Panc1 (cell line): ENCODE measurements around the gene TBC1D12. TPM values are rescaled to one million over a fixed set of nuclear protein-coding genes. Genes with fewer than 3 reads are reported as not detected.
A peak's percentile ranks its signal among the peaks of the same experiment; 100 is the strongest.

Experiments
- ATAC-seq: fragments of 200-7000 bp; cut with Tn5 transposase; 2 replicates; pipeline ENCODE4 v1.9.1; 2020; ENCODE audit warnings: mild to moderate bottlenecking, moderate library complexity
- BruUV-seq: library from RNA; stranded (reverse); fragments of 400-500 nt; replicated peaks from 2 replicates; lab custom pipeline; 2021; lab: Mats Ljungman, UMichigan
- CTCF ChIA-PET: fragments of 300-600 bp; sonication (Branson Sonifier 250); formaldehyde crosslinking; loops from one replicate; lab custom pipeline; 2022; ENCODE audit warnings: antibody characterized with exemption; lab: Charles Lee
- POLR2A ChIA-PET: fragments of 300-600 bp; sonication (Branson Sonifier 250); formaldehyde crosslinking; loops from one replicate; lab custom pipeline; 2022; ENCODE audit warnings: antibody characterized with exemption; lab: Charles Lee
- DNase-seq: peaks from one replicate; pipeline ENCODE4 v3.0.0-alpha.2; 2010; ENCODE audit warnings: low read depth, low spot score
- H3K27ac ChIP-seq: 2 replicates; pipeline ENCODE4 v1.5.1; 2011; ENCODE audit warnings: mild to moderate bottlenecking, low read length, inconsistent platforms
- H3K27me3 ChIP-seq: fragments of 200-500 bp; sonication (Bioruptor generic); 2 replicates; pipeline ENCODE4 v1.6.0; 2014; ENCODE audit warnings: low read length, inconsistent platforms; ENCODE audit not compliant: control insufficient read depth, insufficient read depth
- H3K36me3 ChIP-seq: fragments of 200-500 bp; sonication (Bioruptor generic); 2 replicates; pipeline ENCODE4 v1.5.1; 2014; ENCODE audit warnings: inconsistent platforms, mild to moderate bottlenecking, low read length, moderate library complexity; ENCODE audit not compliant: control insufficient read depth, insufficient read depth
- H3K4me1 ChIP-seq: 2 replicates; pipeline ENCODE4 v1.5.1; 2011; ENCODE audit warnings: inconsistent platforms, mild to moderate bottlenecking, low read length, moderate library complexity; ENCODE audit not compliant: control insufficient read depth, insufficient read depth
- H3K4me3 ChIP-seq, 2 experiments: 2 replicates each; pipeline ENCODE4 v1.5.1; 2011 to 2012; ENCODE audit warnings: low read depth in 2 of 2, low read length in 2 of 2, mild to moderate bottlenecking in 2 of 2, inconsistent platforms in 1 of 2, moderate library complexity in 1 of 2
- H3K9me3 ChIP-seq: fragments of 200-500 bp; sonication (Bioruptor generic); 2 replicates; pipeline ENCODE4 v1.5.1; 2014; ENCODE audit warnings: low read depth, mild to moderate bottlenecking, inconsistent platforms, low read length, moderate library complexity; ENCODE audit not compliant: control insufficient read depth, insufficient read depth
- POLR2AphosphoS5 ChIP-seq: IDR thresholded peaks from 2 replicates; pipeline ENCODE4 v1.6.1; 2012; ENCODE audit warnings: mild to moderate bottlenecking, low read depth, low read length, moderate library complexity
- SIN3A ChIP-seq: IDR thresholded peaks from 2 replicates; pipeline ENCODE4 v1.6.1; 2012; ENCODE audit warnings: low read depth, mild to moderate bottlenecking, low read length, moderate library complexity, borderline replicate concordance; ENCODE audit not compliant: insufficient read depth
- TCF7L2 ChIP-seq: IDR thresholded peaks from 2 replicates; pipeline ENCODE4 v1.6.1; 2011; ENCODE audit warnings: mild to moderate bottlenecking, low read depth, low read length, inconsistent platforms
- in situ Hi-C: cut with HindIII; loops from 2 replicates; pipeline ENCODE4 v1.10.0; 2016; ENCODE audit warnings: low sequenced_read_pairs, low pct_unique_long_range_greater_than_20kb
- intact Hi-C: fragments of 100-400 bp; cut with micrococcal nuclease; formaldehyde crosslinking; loops from one replicate; pipeline ENCODE4 v1.10.0; 2022; ENCODE audit not compliant: unreplicated experiment
- total RNA-seq: library from RNA; stranded (reverse); gene quantifications from one replicate; pipeline ENCODE4 v1.2.1, GENCODE V29; 2021; ENCODE audit not compliant: unreplicated experiment
- TF ChIP-seq, protein P1 (sequence below), 2 experiments: IDR thresholded peaks; 2 replicates each; pipeline ENCODE4 v1.6.1; 2011 to 2012; ENCODE audit warnings: low read depth in 2 of 2, control low read depth in 1 of 2, low read length in 1 of 2, mild to moderate bottlenecking in 1 of 2, moderate library complexity in 1 of 2; ENCODE audit not compliant: insufficient read depth in 1 of 2
- TF ChIP-seq, protein P2 (sequence below): fragments of 450-650 bp; IDR thresholded peaks from 2 replicates; pipeline ENCODE4 v1.5.1; 2017; ENCODE audit warnings: mild to moderate bottlenecking

Gene TBC1D12
- total RNA-seq, 1 experiment from 2014 or later: 23.7 TPM

DNA sequence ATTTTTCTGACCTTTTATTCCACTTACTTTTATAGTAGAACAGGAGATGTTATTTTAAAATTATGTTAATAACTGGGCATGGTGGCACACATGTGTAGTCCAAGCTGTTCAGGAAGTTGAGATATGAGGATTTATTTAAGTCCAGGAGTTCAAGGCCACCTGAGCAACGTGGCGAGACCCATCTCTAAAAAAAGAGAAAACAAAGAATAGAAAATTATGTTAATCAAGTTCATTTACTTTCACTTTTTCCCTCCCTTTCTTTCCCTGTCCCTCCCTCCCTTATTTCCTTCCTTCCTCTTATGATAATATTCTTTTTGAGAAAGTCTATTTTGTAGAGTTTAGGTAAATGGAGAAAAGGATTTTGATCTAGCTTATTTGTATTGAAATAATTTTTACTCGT, 94.3 kb downstream of the TBC1D12 start:
- Histone ChIP-seq H3K4me1 (no peaks in the 10 kb centered on the region), H3K27ac (no peak overlapping the region), H3K36me3 (no peaks in the 10 kb centered on the region), H3K4me3 (no peak overlapping the region), H3K27me3 (no peaks in the 10 kb centered on the region), H3K9me3 (no peaks in the 10 kb centered on the region)
- POLR2A ChIA-PET: no interaction called here
- TF ChIP-seq, protein P1, sequence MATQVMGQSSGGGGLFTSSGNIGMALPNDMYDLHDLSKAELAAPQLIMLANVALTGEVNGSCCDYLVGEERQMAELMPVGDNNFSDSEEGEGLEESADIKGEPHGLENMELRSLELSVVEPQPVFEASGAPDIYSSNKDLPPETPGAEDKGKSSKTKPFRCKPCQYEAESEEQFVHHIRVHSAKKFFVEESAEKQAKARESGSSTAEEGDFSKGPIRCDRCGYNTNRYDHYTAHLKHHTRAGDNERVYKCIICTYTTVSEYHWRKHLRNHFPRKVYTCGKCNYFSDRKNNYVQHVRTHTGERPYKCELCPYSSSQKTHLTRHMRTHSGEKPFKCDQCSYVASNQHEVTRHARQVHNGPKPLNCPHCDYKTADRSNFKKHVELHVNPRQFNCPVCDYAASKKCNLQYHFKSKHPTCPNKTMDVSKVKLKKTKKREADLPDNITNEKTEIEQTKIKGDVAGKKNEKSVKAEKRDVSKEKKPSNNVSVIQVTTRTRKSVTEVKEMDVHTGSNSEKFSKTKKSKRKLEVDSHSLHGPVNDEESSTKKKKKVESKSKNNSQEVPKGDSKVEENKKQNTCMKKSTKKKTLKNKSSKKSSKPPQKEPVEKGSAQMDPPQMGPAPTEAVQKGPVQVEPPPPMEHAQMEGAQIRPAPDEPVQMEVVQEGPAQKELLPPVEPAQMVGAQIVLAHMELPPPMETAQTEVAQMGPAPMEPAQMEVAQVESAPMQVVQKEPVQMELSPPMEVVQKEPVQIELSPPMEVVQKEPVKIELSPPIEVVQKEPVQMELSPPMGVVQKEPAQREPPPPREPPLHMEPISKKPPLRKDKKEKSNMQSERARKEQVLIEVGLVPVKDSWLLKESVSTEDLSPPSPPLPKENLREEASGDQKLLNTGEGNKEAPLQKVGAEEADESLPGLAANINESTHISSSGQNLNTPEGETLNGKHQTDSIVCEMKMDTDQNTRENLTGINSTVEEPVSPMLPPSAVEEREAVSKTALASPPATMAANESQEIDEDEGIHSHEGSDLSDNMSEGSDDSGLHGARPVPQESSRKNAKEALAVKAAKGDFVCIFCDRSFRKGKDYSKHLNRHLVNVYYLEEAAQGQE (IDR thresholded peaks at IDR 0.05; ENCODE audit: insufficient read depth in 1 of 2, low read depth in 2 of 2, low read length in 1 of 2): no peak
- TF ChIP-seq POLR2AphosphoS5 (no peak), TCF7L2 (no peak)
- in situ Hi-C loops: no loop called here
- CTCF ChIA-PET: no interaction called here
- DNase-seq (no peak), ATAC-seq (no peak)
- BruUV-seq: no TSS peak
- intact Hi-C loops: no loop called here

DNA sequence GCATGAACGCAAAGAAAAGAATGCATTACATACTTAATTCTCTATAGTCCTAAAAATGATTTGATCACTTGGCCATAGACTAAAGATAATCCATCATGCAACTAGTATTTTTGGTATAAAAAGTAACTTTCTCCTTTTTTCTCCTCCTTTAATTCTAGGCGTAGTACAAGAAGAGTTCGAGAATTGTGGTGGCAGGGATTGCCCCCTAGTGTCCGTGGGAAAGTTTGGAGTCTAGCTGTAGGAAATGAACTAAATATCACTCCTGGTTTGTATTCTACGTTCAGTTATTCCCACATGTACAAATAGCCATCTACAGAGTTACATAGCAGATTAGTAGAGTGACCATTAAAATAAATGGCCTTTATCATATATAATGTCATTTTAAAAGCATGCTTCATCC, 97.7 kb downstream of the TBC1D12 start:
- ATAC-seq (peak; percentile 72; the same call in 1 of the 2 replicates), DNase-seq (no peak)
- CTCF ChIA-PET: no interaction called here

More for the DNA sequence above, 97.7 kb downstream of the TBC1D12 start:
- H3K9me3 ChIP-seq: no peaks in the 10 kb centered on the region
- H3K4me1 ChIP-seq: no peaks in the 10 kb centered on the region
- no peak overlapping the region for H3K27ac ChIP-seq
- BruUV-seq: TSS peak; percentile 17
- in situ Hi-C loops: no loop called here
- H3K27me3 ChIP-seq: no peaks in the 10 kb centered on the region
- no peak overlapping the region for H3K4me3 ChIP-seq
- intact Hi-C loops: no loop called here
- TF ChIP-seq TCF7L2: no peak
- TF ChIP-seq, protein P1 (IDR thresholded peaks at IDR 0.05; ENCODE audit: insufficient read depth in 1 of 2, low read depth in 2 of 2, low read length in 1 of 2): no peak
- no peak for TF ChIP-seq POLR2AphosphoS5
- TF ChIP-seq SIN3A: no peak
- TF ChIP-seq, protein P2, sequence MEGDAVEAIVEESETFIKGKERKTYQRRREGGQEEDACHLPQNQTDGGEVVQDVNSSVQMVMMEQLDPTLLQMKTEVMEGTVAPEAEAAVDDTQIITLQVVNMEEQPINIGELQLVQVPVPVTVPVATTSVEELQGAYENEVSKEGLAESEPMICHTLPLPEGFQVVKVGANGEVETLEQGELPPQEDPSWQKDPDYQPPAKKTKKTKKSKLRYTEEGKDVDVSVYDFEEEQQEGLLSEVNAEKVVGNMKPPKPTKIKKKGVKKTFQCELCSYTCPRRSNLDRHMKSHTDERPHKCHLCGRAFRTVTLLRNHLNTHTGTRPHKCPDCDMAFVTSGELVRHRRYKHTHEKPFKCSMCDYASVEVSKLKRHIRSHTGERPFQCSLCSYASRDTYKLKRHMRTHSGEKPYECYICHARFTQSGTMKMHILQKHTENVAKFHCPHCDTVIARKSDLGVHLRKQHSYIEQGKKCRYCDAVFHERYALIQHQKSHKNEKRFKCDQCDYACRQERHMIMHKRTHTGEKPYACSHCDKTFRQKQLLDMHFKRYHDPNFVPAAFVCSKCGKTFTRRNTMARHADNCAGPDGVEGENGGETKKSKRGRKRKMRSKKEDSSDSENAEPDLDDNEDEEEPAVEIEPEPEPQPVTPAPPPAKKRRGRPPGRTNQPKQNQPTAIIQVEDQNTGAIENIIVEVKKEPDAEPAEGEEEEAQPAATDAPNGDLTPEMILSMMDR: peak; percentile 73; the same call in 1 of the 2 replicates
- POLR2A ChIA-PET: no interaction called here
- H3K36me3 ChIP-seq: 0 out of 2 replicates have a peak, but pooled peaks cover 3% of the 10 kb centered on the region
